Gastrocnemius medialis (tissue), 4 donors: Measurements from ENCODE around the gene FNDC11.

Source experiments
- CTCF ChIP-seq, 5 experiments: fragments of 450-650 bp in 3 of 5; fragments of 200-600 bp in 2 of 5; sonication (generic) in 2 of 5; IDR thresholded peaks in 4 of 5; conservative IDR thresholded peaks in 1 of 5; 1 replicate in 4 of 5; 2 replicates in 1 of 5; pipeline ENCODE4 v1.5.1; 2016 to 2019; ENCODE audit warnings: antibody characterized with exemption in 5 of 5, mild to moderate bottlenecking in 3 of 5, moderate library complexity in 3 of 5
- POLR2A ChIP-seq, 2 donors: fragments of 450-650 bp; IDR thresholded peaks; one replicate each; pipeline ENCODE4 v1.6.1; 2017; ENCODE audit warnings: antibody characterized with exemption in 2 of 2, mild to moderate bottlenecking in 2 of 2, moderate library complexity in 2 of 2

DNA sequence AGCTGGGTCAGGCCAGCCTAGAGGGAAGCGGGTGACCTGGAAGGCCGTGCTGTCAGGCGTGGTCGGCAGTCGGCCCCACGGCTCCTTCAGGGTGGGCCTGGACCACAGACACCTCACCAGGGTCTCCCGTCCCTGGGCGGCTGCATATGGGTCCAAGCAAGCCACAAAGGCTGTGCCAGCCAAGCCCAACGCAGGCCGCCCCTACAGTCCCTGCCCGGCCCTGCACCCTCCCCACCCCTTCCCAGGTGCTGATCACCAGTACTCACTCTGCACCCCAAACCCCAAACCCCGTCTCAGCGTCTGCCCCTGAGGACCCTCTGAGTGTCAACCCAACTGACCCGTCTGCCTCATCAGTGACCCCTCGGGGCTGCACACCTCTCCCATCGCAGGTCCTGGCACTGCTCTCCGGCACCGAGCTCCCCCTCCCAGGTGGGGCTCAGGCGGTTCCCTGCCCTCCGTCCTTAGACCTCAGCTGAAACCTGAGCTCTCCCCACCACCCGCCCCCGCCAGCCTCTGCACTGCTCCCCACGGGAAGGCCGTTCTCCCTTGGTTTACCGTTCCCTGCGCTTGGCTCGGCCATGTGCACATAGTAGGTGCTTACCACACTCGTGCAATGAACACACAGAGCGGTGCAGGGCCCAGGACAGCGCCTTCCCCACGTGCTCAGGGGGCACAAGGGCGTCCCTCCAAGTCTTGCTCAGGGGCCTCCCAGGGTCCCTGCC lies 34.9 kb upstream of the FNDC11 start:
- TF ChIP-seq POLR2A (IDR thresholded peaks at IDR 0.05): no peak
- TF ChIP-seq CTCF (IDR thresholded peaks at IDR 0.05 in 4 of 5, conservative IDR thresholded peaks at IDR 0.05 in 1 of 5): no peak
